Smooth muscle cell (in vitro differentiated cells): ENCODE results near the gene UBL4A. TPM values are rescaled to one million over a fixed set of nuclear protein-coding genes. Genes with fewer than 3 reads are reported as not detected.

Experiments used
- DNase-seq: peaks from one replicate; lab custom pipeline; 2025; ENCODE audit not compliant: unreplicated experiment; lab: John Stamatoyannopoulos, UW
- H2AFZ ChIP-seq: fragments of 200-600 bp; sonication (generic); 2 replicates; pipeline ENCODE4 v1.6.0; 2016; ENCODE audit warnings: antibody characterized with exemption, low read depth, mild to moderate bottlenecking
- H3F3A ChIP-seq: fragments of 200-600 bp; sonication (generic); 2 replicates; pipeline ENCODE4 v1.6.0; 2017; ENCODE audit warnings: antibody characterized with exemption, low read depth
- H3K27ac ChIP-seq: fragments of 200-600 bp; sonication (generic); 2 replicates; pipeline ENCODE4 v1.5.1; 2016; ENCODE audit warnings: low read depth, mild to moderate bottlenecking
- H3K27me3 ChIP-seq: fragments of 200-600 bp; sonication (generic); 2 replicates; pipeline ENCODE4 v1.6.1; 2016; ENCODE audit warnings: low read depth, mild to moderate bottlenecking
- H3K36me3 ChIP-seq: fragments of 200-600 bp; sonication (generic); 2 replicates; pipeline ENCODE4 v1.5.1; 2016; ENCODE audit warnings: low read depth
- H3K4me1 ChIP-seq: fragments of 200-600 bp; sonication (generic); 2 replicates; pipeline ENCODE4 v1.5.1; 2016; ENCODE audit warnings: low read depth
- H3K4me2 ChIP-seq: fragments of 200-600 bp; sonication (generic); 2 replicates; pipeline ENCODE4 v1.6.0; 2016; ENCODE audit warnings: mild to moderate bottlenecking
- H3K4me3 ChIP-seq: fragments of 200-600 bp; sonication (generic); 2 replicates; pipeline ENCODE4 v1.5.1; 2016; ENCODE audit warnings: mild to moderate bottlenecking
- H3K79me2 ChIP-seq: fragments of 200-600 bp; sonication (generic); 2 replicates; pipeline ENCODE4 v1.6.0; 2016; ENCODE audit warnings: low read depth, mild to moderate bottlenecking
- H3K9ac ChIP-seq: fragments of 200-600 bp; sonication (generic); 2 replicates; pipeline ENCODE4 v1.6.0; 2016; ENCODE audit warnings: low read depth
- H3K9me3 ChIP-seq: fragments of 200-600 bp; sonication (generic); replicated peaks from 2 replicates; pipeline ENCODE4 v1.5.1; 2016; ENCODE audit warnings: low read depth
- H4K20me1 ChIP-seq: fragments of 200-600 bp; sonication (generic); 2 replicates; pipeline ENCODE4 v1.6.0; 2016; ENCODE audit warnings: low read depth
- CTCF ChIP-seq: fragments of 200-600 bp; sonication (generic); IDR thresholded peaks from 2 replicates; pipeline ENCODE4 v1.5.1; 2017; ENCODE audit warnings: borderline replicate concordance, mild to moderate bottlenecking, antibody characterized with exemption; ENCODE audit not compliant: insufficient read depth, poor library complexity, severe bottlenecking
- WGBS: methylation state at CpG from one replicate; pipeline ENCODE4 v1.1.7; 2016; ENCODE audit warnings: low lambda C conversion rate; 5-methylcytosine and 5-hydroxymethylcytosine counted together
- polyA plus RNA-seq: library from polyadenylated mRNA; unstranded; fragments of >200 nt; fragmentation: Nextera tagmentation; extraction: Ambion mirVana; gene quantifications from 2 replicates; pipeline ENCODE4 v1.2.1, GENCODE V29; 2016
- total RNA-seq: library from RNA; depleted of rRNA; stranded (reverse); fragments of >200 nt; gene quantifications from 2 replicates; pipeline ENCODE4 v1.2.3, GENCODE V29; 2014

Gene UBL4A
- total and polyA plus RNA-seq, 2 experiments from 2014 or later = 42.1 to 46.9 TPM

DNA sequence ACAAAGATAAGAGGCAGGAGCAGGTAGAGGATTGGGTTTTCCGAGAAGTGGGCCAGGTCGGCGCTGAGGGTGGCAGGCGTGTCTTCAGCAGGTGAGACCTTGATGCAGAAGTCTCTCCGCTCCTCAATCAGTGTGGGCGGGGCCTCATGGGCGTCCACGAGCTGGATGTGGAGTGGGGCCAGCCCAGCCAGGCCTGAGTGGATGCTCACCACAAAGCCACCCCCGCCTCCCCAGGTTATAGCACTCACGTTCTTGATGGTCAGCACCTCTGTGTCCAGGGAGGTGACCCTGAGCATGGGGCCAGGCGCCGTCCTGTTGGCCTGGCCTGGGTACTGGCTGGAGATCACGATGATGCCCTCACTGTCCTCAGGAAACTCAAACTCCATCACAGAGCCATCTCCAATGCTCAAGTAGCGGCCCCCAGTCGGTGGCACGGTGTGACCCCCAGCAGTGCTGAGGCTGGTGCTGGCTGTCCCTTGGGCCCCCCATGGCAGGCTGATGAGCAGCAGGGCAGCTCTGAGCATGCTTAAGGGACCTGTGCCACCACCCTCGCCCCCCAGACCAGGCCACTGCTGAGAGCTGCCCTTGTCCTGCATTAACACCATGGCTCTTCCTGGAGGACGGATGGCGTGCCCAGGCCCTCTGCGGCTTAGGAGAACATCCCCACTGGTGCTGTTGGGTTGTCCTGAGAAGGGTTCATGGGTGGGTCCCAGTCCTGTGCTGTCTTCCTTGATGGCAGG is 2.1 kb upstream of the UBL4A start:
- Histone ChIP-seq H3K4me1 (peaks cover 3% of the 10 kb centered on the region), H3K27me3 (no peaks in the 10 kb centered on the region), H3K36me3 (no peaks in the 10 kb centered on the region), H4K20me1 (no peaks in the 10 kb centered on the region), H3K9me3 (no peaks in the 10 kb centered on the region), H3K4me3 (no peak overlapping the region), H3F3A (no peaks in the 10 kb centered on the region), H2AFZ (no peak overlapping the region), H3K9ac (no peak overlapping the region), H3K4me2 (peak overlapping the region; percentile 81), H3K27ac (no peak overlapping the region), H3K79me2 (peaks cover 12% of the 10 kb centered on the region)
- TF ChIP-seq CTCF = no peak
- no peak for DNase-seq
- WGBS = 91% methylated on average over 20 of the region's 20 CpGs

DNA sequence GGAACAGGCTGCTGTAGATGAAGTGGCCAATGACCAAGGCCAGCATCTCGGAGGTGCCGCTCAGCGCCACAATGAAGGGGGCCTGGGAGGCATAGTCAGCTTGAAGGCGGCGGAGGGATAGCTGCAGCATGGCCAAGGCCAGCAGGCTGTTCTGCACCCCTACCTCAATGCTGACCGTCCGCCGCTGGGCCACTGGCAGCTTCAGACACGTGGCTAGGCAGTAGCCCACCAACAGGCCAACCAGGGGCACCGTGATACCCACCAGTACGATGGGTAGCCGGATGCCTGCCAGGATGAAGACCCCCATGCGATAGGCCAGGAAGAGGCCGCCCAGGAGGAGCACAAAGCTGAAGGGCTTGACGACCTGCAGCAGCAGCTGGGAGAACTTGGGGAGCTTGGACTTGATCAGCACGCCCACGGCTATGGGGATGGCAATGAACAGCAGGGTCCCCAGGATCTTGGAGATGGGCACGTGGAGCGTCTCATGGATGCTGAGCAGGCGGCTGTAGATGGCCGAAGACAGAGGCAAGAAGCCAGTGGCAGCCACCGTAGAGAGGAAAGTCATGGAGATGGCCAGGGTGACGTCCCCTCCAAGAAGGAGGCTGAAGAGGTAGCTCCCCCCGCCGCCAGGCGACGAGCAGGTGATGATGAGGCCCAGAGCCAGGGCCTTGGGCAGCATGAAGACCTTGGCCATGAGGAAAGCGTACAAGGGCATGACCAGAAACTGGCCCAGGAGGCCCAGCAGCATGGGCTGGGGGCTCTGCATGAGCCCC is 1.3 kb upstream of the UBL4A start:
- Histone ChIP-seq H3K27me3 (no peaks in the 10 kb centered on the region), H3K79me2 (peaks cover 12% of the 10 kb centered on the region), H3K4me3 (no peak overlapping the region), H4K20me1 (no peaks in the 10 kb centered on the region), H2AFZ (no peak overlapping the region), H3K9ac (no peak overlapping the region), H3K4me2 (peak overlapping the region; percentile 80), H3K36me3 (no peaks in the 10 kb centered on the region), H3F3A (no peaks in the 10 kb centered on the region), H3K27ac (peak overlapping the region; percentile 70), H3K4me1 (peaks cover 3% of the 10 kb centered on the region), H3K9me3 (no peaks in the 10 kb centered on the region)
- TF ChIP-seq CTCF = no peak
- 93% methylated on average over 28 of the region's 28 CpGs for WGBS
- no peak for DNase-seq

DNA sequence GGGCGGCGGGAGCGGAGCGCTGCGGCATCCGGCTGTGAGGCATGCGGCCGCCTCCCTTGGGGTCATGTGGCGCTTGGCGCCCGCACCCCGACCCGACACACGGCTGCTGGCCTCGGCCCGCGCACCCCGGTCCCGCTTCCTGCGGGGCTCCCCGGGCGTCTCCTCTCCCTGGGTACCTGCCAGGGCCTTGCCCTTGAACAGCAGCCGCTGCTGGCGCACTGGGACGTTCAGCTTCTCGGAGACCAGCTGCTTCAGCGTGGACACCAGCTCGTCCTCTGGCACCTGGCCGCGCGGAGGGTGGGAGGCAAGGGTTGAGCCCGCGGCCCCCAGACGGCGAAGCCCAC is 391 bp downstream of the UBL4A start:
- no peak for TF ChIP-seq CTCF
- WGBS = 40% methylated on average over 34 of the region's 35 CpGs
- Histone ChIP-seq H2AFZ (no peak overlapping the region), H3K79me2 (peaks cover 12% of the 10 kb centered on the region), H3K9me3 (no peaks in the 10 kb centered on the region), H3K27ac (peak overlapping the region; percentile 31), H3F3A (no peaks in the 10 kb centered on the region), H3K4me3 (peak overlapping the region; percentile 52), H3K27me3 (no peaks in the 10 kb centered on the region), H3K4me1 (no peaks in the 10 kb centered on the region), H3K36me3 (no peaks in the 10 kb centered on the region), H3K9ac (no peak overlapping the region), H4K20me1 (no peaks in the 10 kb centered on the region), H3K4me2 (peak overlapping the region; percentile 83)
- DNase-seq = no peak
